Esophagus (tissue), 2 donors: ENCODE results near the gene MTUS2. TPM values are rescaled to one million over a fixed set of nuclear protein-coding genes. Genes with fewer than 3 reads are reported as not detected.

ENCODE experiments used
- H3K27ac ChIP-seq, 2 donors: one replicate each; pipeline ENCODE4 v1.5.1; 2013; ENCODE audit warnings: low read depth in 2 of 2, mild to moderate bottlenecking in 2 of 2, inconsistent platforms in 1 of 2, low read length in 1 of 2, moderate library complexity in 1 of 2
- H3K27me3 ChIP-seq, 2 donors: one replicate each; pipeline ENCODE4 v1.6.1; 2013; ENCODE audit warnings: low read length in 2 of 2, control low read depth in 1 of 2, mild to moderate bottlenecking in 1 of 2; ENCODE audit not compliant: insufficient read depth in 2 of 2, control insufficient read depth in 1 of 2
- H3K36me3 ChIP-seq, 2 donors: one replicate each; pipeline ENCODE4 v1.6.1; 2013; ENCODE audit warnings: low read length in 1 of 2; ENCODE audit not compliant: control insufficient read depth in 2 of 2, insufficient read depth in 2 of 2
- H3K4me1 ChIP-seq, 2 donors: one replicate each; pipeline ENCODE4 v1.6.1; 2013; ENCODE audit warnings: low read length in 1 of 2; ENCODE audit not compliant: control insufficient read depth in 2 of 2, insufficient read depth in 2 of 2
- H3K4me3 ChIP-seq, 2 donors: one replicate each; pipeline ENCODE4 v1.5.1; 2013; ENCODE audit warnings: low read length in 2 of 2, mild to moderate bottlenecking in 2 of 2, low read depth in 1 of 2, moderate library complexity in 1 of 2
- H3K9me3 ChIP-seq, 2 donors: one replicate each; pipeline ENCODE4 v1.6.1; 2013; ENCODE audit warnings: mild to moderate bottlenecking in 2 of 2, low read depth in 1 of 2, low read length in 1 of 2, moderate library complexity in 1 of 2; ENCODE audit not compliant: control insufficient read depth in 2 of 2, insufficient read depth in 1 of 2
- WGBS, 2 donors: extraction: QIAGEN DNeasy Blood & Tissue Kit; methylation state at CpG; one replicate each; pipeline ENCODE4 v1.1.7; 2013; 5-methylcytosine and 5-hydroxymethylcytosine counted together
- polyA plus RNA-seq, 2 donors: library from polyadenylated mRNA; stranded (reverse); fragments of 200-250 nt; gene quantifications; one replicate each; pipeline ENCODE4 v1.2.3, GENCODE V29; 2013
- donor health status: healthy with polysubstance abuse.
- donor health status: Bipolar disorder and iron deficiency.

MTUS2 gene
- polyA plus RNA-seq, 2 donors: 0.20 to 0.33 TPM

DNA sequence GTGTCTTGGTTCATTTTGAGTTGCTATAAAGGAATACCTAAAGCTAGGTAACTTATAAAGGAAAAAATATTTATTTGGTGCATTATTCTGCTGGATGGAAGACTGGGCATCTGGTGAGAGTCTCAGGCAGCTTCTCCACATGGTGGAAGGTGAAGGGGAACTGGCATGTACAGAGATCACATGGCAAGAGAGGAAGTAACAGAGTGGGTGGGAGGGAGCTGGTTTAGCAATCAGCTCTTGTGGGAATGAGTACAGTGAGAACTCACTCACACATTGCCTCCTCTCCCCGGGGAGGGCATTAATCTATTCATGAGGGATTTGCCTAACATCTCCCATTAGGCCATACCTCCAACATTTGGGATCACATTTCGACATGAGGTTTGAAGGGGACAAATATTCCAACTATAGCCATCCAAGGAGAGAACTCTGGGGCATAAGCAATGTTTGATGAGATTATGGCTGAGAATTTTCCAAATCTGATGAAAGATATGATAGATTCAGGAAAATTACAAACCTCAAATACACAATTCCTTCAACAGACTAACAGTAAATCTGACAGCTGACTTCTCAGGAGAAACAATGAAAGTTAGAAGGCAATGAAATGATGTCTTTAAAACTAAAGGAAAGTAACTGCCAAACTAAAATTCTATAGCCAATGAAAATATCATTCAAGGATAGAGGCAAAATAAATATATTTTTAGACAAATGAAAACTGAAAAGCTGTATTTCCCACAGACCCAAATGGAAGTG, 52.5 kb downstream of the MTUS2 start:
- WGBS, 2 donors: 43 to 62% methylated on average over 2 of the region's 2 CpGs
- no peaks in the 10 kb centered on the region for H3K4me1 ChIP-seq
- H3K27me3 ChIP-seq: no peaks in the 10 kb centered on the region
- H3K9me3 ChIP-seq: peaks cover 0 to 2% of the 10 kb centered on the region in 2 donors
- no peak overlapping the region for H3K4me3 ChIP-seq
- H3K27ac ChIP-seq: no peak overlapping the region
- no peaks in the 10 kb centered on the region for H3K36me3 ChIP-seq

DNA sequence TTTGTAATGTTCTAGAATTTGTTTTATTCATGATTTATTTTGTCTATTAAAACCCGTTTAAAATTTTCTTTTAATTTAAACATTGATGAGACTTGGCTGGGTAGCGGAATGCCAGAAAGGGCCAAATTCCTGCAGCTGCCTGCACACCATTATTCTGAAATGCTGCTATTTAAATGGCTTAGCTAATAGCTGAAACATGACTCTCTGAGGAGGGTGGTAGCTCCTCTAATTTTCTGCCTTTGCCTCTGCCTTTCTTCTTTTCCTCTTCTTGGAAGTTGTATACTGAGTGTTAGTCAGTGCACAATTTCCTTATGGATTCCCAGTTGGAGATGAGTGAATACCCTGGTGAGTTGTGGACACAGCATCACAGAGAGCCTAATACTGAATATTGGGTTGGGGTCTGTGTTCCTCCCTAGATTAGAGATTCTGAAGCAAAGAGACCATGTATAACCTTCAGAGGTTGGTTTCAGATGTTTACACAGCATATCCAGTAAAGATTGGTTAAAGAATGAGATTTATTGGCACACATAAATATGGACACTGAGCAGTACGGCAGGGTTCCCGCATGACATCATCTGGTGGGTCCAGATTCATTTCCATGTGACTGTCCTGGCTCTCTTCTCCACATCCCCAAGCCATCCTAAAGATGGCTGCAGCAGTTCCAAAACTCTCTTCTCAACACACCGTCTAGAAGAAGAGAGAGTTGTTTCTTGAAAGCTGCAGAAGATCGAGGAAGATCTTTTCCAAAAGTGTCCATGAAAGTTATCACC, 55.9 kb downstream of the MTUS2 start:
- WGBS, 2 donors: 81 to 82% methylated on average over 6 of the region's 6 CpGs
- Histone ChIP-seq H3K36me3 (no peaks in the 10 kb centered on the region), H3K4me1 (no peaks in the 10 kb centered on the region), H3K9me3 (peaks cover 0 to 2% of the 10 kb centered on the region in 2 donors), H3K4me3 (no peak overlapping the region), H3K27ac (no peak overlapping the region), H3K27me3 (no peaks in the 10 kb centered on the region)

DNA sequence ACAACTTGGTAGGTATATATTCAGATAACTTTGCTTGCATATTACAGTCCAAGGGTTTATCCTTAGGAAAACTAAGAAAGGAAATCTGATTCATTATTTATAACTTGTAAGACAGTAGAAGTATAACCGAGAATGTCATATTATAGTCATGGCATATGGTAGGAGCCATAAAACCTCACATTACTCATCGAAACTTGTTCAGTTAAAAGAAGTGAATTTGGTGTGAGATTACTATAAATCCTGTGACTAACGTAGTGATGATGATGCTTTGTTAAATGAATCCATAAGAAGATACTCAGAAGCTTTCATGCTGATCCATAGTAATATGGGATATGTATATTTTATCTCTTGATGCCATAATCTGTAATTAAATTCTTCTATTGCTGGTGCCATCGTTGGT, 57.3 kb downstream of the MTUS2 start:
- H3K36me3 ChIP-seq: no peaks in the 10 kb centered on the region
- no peak overlapping the region for H3K4me3 ChIP-seq
- WGBS, 2 donors: 57% methylated on average over 4 of the region's 4 CpGs
- no peaks in the 10 kb centered on the region for H3K9me3 ChIP-seq
- no peaks in the 10 kb centered on the region for H3K4me1 ChIP-seq
- no peaks in the 10 kb centered on the region for H3K27me3 ChIP-seq
- H3K27ac ChIP-seq: no peak overlapping the region

DNA sequence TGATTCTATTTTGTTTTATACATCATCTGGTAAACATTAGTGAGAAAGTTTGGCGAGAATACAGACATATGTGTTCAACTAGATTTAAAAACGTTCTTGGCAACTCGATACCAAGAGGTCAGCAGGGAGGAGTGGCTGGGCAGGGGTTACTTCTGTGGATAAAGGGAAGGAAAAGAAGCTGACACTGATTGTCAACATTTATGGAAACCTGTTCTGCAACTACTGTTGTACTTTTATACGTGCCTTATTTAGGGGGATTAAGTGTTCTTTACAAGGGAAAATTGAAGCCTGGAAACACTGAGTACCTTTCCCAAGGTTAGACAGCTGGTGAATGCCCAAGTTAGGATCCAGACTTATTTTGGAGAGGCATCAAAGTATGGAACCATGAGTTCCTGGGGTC, 65.0 kb downstream of the MTUS2 start:
- 17 to 19% methylated on average over 4 of the region's 4 CpGs for WGBS, 2 donors
- peaks cover 0 to 3% of the 10 kb centered on the region in 2 donors for H3K4me1 ChIP-seq

DNA sequence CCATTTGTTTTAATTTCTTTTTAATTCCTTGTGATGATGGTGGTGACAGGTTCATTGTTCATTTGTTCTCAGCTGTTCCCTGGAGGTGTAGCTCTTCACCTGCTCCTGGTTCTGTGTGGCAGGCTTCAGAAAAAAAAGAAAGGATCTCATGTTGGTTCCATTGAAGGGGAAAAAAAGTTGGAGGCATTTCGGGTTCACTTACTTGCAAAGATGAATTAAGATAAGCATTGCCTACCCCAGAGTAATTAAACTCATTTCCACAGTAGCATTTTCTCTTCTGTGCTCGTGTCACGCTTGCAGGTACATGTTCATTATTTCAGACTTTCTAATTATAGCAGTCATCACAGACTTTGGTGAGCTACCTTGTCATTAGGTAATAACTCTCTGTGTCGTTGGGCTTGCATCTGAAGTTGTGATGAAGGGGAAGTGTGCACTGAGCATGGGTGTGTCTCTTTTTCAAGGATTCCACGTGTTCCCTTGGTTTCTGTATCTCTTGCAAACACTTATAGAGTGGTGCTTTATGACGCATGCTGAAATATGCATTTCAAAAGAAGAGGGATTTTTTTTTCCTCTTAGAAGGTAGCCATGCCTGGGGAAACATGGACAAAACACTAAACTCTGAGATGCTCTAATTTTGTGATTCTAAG, 69.1 kb downstream of the MTUS2 start:
- peaks cover 0 to 3% of the 10 kb centered on the region in 2 donors for H3K4me1 ChIP-seq
- H3K27ac ChIP-seq: no peak overlapping the region
- no peaks in the 10 kb centered on the region for H3K27me3 ChIP-seq
- 45 to 53% methylated on average over 6 of the region's 6 CpGs for WGBS, 2 donors
- H3K9me3 ChIP-seq: no peaks in the 10 kb centered on the region
- H3K4me3 ChIP-seq: no peak overlapping the region
- H3K36me3 ChIP-seq: no peaks in the 10 kb centered on the region

More for the DNA sequence above, 65.0 kb downstream of the MTUS2 start:
- no peaks in the 10 kb centered on the region for H3K9me3 ChIP-seq
- no peak overlapping the region for H3K4me3 ChIP-seq
- no peaks in the 10 kb centered on the region for H3K36me3 ChIP-seq
- peak overlapping the region in 1 of 2 donors; percentile 25 for H3K27ac ChIP-seq
- no peaks in the 10 kb centered on the region for H3K27me3 ChIP-seq

DNA sequence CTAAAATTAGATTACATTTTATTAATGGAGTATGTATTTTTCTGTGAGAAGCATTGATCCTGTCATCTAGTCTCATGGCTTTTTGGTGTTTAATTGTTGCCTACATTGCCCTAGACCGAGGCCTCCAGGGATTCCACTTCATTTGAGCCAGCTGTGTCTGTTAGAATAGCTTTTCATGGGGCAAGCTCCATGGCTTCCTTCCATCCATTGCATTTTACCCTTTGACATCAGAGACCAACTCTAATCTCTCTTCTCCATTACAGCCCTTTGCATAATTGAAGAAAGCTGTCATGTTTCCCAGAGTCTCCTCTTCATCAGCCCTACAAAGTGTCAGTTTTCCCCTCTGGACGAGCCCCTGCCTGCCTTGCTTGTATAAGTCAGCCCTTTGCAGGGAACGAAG, 70.6 kb downstream of the MTUS2 start:
- Histone ChIP-seq H3K27ac (no peak overlapping the region), H3K4me1 (peaks cover 0 to 3% of the 10 kb centered on the region in 2 donors), H3K4me3 (no peak overlapping the region), H3K36me3 (no peaks in the 10 kb centered on the region), H3K9me3 (no peaks in the 10 kb centered on the region), H3K27me3 (no peaks in the 10 kb centered on the region)
- WGBS, 2 donors: 41 to 47% methylated on average over 3 of the region's 3 CpGs

DNA sequence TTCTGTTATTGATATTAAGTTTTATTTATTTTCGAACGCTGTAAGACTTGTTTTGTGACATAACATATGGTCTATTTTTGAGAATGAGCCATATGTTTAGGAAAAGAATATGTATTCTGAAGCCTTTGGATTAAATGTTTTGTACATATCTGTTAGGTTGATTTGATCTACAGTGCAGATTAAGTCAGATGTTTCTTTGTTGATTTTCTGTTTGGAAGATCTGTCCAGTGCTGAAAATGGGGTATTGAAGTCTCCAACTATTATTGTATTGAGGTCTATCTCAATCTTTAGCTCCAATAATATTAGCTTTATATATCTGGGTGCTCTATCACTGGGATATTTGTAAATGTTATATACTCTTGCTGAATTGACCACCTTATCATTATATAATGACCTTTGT, 97.9 kb downstream of the MTUS2 start:
- H3K9me3 ChIP-seq: peaks cover 0 to 8% of the 10 kb centered on the region in 2 donors
- no peaks in the 10 kb centered on the region for H3K36me3 ChIP-seq
- WGBS, 2 donors: 84 to 94% methylated on average over 2 of the region's 2 CpGs

DNA sequence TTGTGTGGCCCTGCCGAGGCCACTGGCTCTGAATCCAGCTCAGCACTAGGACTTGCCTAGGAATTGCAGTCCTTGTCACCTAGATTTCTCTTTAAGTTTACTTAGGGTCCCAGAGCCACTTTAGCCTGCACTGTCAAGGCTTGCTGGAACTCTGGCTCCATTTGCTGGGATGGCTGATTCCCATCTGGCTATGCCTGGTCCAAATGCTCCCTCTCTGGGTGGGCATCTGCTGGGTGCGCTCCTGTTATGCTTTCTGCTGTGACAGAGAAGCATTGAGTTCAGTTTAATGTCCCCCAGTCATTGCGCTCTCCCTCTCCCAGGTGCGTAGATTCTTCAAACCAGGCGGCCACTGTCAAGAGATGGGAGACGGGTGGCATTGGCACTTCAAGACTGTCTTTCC, 102.2 kb downstream of the MTUS2 start:
- 61 to 62% methylated on average over 6 of the region's 6 CpGs for WGBS, 2 donors

More for the DNA sequence above, 97.9 kb downstream of the MTUS2 start:
- no peaks in the 10 kb centered on the region for H3K27me3 ChIP-seq
- no peak overlapping the region for H3K27ac ChIP-seq
- H3K4me3 ChIP-seq: no peak overlapping the region
- H3K4me1 ChIP-seq: no peaks in the 10 kb centered on the region

DNA sequence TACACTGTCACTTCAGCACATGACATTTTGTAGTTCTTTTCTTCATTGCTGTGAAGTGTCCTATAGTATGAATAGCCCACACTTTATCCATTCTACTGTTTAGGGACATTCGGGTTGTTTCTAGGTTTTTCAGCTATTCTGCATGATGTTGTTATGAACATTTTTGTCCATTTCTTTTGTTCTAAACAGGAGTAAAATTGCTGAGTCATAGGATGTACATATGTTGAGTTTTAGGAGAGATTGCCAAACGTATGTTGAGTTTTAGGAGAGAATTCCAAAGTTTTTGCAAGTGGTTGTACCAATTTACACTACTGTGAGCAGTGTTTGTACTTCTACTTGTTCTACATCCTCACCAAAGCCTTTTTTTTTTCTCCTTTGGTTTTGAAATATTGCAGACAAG, 115.0 kb downstream of the MTUS2 start:
- H3K27ac ChIP-seq: no peak overlapping the region
- no peaks in the 10 kb centered on the region for H3K4me1 ChIP-seq
- H3K9me3 ChIP-seq: no peaks in the 10 kb centered on the region
- no peak overlapping the region for H3K4me3 ChIP-seq
- WGBS, 2 donors: 66 to 75% methylated on average over 2 of the region's 2 CpGs
- H3K27me3 ChIP-seq: no peaks in the 10 kb centered on the region
- H3K36me3 ChIP-seq: no peaks in the 10 kb centered on the region

More for the DNA sequence above, 102.2 kb downstream of the MTUS2 start:
- Histone ChIP-seq H3K27me3 (no peaks in the 10 kb centered on the region), H3K4me1 (no peaks in the 10 kb centered on the region), H3K36me3 (no peaks in the 10 kb centered on the region), H3K4me3 (no peak overlapping the region), H3K9me3 (peaks cover 0 to 8% of the 10 kb centered on the region in 2 donors), H3K27ac (no peak overlapping the region)
